Parietal lobe (tissue), 1 donor: Measurements from ENCODE around the gene HERPUD2. TPM values are rescaled to one million over a fixed set of nuclear protein-coding genes. Genes with fewer than 3 reads are reported as not detected.

Source experiments
- total RNA-seq: library from RNA; depleted of rRNA; stranded (reverse); fragments of >200 nt; gene quantifications from one replicate; pipeline ENCODE4 v1.2.3, GENCODE V29; 2014

Gene HERPUD2, protein sequence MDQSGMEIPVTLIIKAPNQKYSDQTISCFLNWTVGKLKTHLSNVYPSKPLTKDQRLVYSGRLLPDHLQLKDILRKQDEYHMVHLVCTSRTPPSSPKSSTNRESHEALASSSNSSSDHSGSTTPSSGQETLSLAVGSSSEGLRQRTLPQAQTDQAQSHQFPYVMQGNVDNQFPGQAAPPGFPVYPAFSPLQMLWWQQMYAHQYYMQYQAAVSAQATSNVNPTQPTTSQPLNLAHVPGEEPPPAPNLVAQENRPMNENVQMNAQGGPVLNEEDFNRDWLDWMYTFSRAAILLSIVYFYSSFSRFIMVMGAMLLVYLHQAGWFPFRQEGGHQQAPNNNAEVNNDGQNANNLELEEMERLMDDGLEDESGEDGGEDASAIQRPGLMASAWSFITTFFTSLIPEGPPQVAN
- 32.6 TPM for total RNA-seq

DNA sequence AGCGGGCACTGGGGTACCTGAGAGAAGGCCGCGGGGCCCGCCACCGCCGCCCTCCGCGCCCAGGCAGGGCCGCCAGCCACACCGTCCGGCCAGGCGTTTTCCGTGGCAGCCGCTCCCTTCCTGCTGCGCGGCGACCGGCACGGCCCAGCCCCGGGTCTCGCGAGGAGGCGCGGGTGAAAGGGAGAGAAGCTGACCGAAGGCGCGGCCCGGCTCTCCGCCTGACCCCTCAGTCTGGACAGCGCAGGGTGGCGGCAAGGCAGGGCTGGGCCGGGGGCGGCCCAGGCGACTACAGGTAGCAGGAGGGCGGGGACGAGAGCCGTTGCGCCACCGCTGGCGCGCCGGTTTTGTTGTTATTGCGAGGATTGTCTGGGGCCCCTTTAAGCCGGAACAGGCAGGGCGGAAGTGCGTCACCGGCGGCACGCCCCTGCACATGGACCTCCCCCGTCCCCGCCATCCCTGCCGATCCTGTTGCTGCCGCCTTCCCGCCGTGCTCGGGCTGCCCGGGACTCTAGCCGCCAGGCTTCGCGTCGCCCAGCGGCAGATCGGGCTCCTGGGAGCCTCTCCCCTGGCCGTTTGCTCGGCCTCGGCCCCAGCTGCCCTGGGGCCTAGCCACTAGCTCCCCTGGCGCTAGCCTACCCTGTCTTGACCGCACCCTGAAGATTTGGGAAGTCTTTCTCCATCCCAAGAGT is at the start of gene HERPUD2:
Gene HERPUD2 (minus strand): TSS at position 352 of the 689 bp plus-strand sequence. CDS start 805 bp downstream, outside the sequence.

Other genes with a start within 250 kb of the HERPUD2 start
- gene SEPTIN7, start 105.9 kb upstream of the HERPUD2 start, total RNA-seq: 270 TPM